HG02938 (cell line): Measurements from ENCODE around the gene NXF1.

Source experiments
- ATAC-seq: cut with Tn5 transposase; IDR thresholded peaks from one replicate; pipeline ENCODE4 v1.9.1; 2021; ENCODE audit warnings: mild to moderate bottlenecking, moderate library complexity; ENCODE audit not compliant: unreplicated experiment

The NXF1 gene

DNA sequence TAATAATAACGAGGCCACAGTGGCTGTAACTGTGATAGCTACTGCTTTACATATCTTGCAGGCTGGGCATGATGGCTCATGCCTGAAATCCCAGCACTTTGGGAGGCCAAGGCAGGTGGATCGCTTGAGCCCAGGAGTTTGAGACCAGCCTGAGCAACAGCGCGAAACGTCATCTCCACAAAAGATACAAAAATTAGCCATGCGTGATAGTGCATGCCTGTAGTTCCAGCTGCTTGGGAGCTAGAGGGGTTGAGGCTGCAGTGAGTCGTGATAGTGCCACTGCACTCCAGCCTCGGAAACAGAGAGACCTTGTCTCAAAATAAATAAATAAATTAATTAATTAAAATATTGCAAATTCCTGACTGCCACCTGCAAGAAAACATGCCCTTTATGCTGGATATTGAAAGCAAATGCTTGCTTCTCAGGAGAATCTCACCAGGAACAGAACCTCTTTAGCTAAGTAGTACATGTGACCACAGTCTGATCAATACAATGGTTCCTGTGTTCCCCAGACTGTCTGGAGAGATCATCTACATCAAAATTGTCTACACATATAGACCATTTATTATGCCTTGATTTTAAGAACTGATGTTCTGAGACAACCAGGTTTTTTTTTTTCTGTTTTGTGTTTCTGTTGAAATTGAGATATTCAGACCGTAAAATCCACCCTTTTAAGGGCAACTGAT is 57.6 kb downstream of the NXF1 start:
- ATAC-seq: no peak
